Muscle layer of duodenum (tissue), 2 donors: ENCODE results near the gene ZNF683.
"Not testable (repeated sequence)": the region's sequence is repeated elsewhere in the genome, so short reads cannot be mapped to it uniquely, and the experiment has no call there.

Source experiments
- H3K27ac ChIP-seq: one replicate; pipeline ENCODE4 v1.7.0; 2013; ENCODE audit warnings: mild to moderate bottlenecking, low read length
- H3K27me3 ChIP-seq: one replicate; pipeline ENCODE4 v1.7.0; 2013; ENCODE audit warnings: low read depth, mild to moderate bottlenecking, control low read depth, low read length
- H3K36me3 ChIP-seq, 2 donors: one replicate each; pipeline ENCODE4 v1.7.0; 2013; ENCODE audit warnings: low read length in 2 of 2, control low read depth in 1 of 2, mild to moderate bottlenecking in 1 of 2; ENCODE audit not compliant: insufficient read depth in 2 of 2, control insufficient read depth in 1 of 2
- H3K4me1 ChIP-seq, 2 donors: one replicate each; pipeline ENCODE4 v1.7.0; 2013; ENCODE audit warnings: low read length in 2 of 2, mild to moderate bottlenecking in 2 of 2, control low read depth in 1 of 2, moderate library complexity in 1 of 2; ENCODE audit not compliant: insufficient read depth in 2 of 2, control insufficient read depth in 1 of 2
- H3K4me3 ChIP-seq, 2 donors: one replicate each; pipeline ENCODE4 v1.7.0; 2013; ENCODE audit warnings: low read length in 2 of 2, low read depth in 1 of 2, mild to moderate bottlenecking in 1 of 2
- H3K9me3 ChIP-seq, 2 donors: one replicate each; pipeline ENCODE4 v1.7.0; 2013; ENCODE audit warnings: low read length in 2 of 2, control low read depth in 1 of 2, mild to moderate bottlenecking in 1 of 2; ENCODE audit not compliant: control insufficient read depth in 1 of 2
- donor health status: healthy.

ZNF683 gene

GRCh38 chr1:26345718-26346117, 26.8 kb downstream of the ZNF683 start:
- Histone ChIP-seq H3K27me3 (no peaks in the 10 kb centered on the region), H3K36me3 (no peaks in the 10 kb centered on the region), H3K4me3 (no peak overlapping the region), H3K27ac (no peak overlapping the region), H3K4me1 (no peaks in the 10 kb centered on the region), H3K9me3 (no peaks in the 10 kb centered on the region)

DNA sequence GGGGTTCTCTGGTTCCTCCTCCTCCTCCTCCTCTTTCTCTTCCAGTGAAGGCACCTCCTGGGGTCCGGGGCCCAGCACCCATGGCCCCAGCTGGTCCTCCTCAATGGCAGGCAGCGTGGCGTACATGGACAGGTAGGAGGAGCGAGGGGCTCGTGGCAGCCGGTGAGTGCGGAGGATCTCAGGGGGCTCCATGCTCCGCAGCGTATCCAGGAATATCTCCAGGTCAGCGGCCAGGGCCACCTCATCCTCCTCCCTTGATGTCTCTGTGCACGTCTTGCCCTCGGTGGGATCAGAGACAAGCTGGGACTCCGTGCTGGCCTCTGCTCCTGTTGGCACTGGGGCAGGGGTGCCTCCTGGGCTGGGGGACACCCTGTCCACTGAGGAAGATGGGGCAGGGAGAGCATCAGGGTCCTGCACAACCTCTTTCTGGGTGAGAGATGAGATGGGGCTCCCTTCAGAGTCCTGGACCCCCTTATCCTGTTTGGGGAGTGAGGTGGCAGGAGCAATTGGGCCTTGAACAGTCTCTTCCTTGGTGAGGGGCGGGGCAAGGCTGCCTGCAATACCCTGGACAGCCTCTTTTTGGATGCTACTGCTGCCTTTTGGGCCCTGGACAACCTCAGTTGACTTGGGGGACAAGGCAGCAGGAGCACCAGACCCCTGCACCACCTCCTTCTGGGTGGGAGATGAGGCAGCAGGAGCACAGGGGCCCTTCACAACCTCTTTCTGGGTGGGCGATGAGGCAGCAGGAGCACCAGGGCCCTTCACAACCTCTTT, 28.2 kb downstream of the ZNF683 start:
- no peaks in the 10 kb centered on the region for H3K4me1 ChIP-seq
- H3K27ac ChIP-seq: no peak overlapping the region
- H3K9me3 ChIP-seq: no peaks in the 10 kb centered on the region
- no peaks in the 10 kb centered on the region for H3K27me3 ChIP-seq
- no peak overlapping the region for H3K4me3 ChIP-seq
- H3K36me3 ChIP-seq: no peaks in the 10 kb centered on the region

GRCh38 chr1:26340047-26340481, 32.5 kb downstream of the ZNF683 start:
- Histone ChIP-seq H3K4me3 (no peak overlapping the region), H3K36me3 (no peaks in the 10 kb centered on the region), H3K9me3 (no peaks in the 10 kb centered on the region), H3K27me3 (no peaks in the 10 kb centered on the region), H3K27ac (no peak overlapping the region), H3K4me1 (peaks cover 0 to 17% of the 10 kb centered on the region in 2 donors)

DNA sequence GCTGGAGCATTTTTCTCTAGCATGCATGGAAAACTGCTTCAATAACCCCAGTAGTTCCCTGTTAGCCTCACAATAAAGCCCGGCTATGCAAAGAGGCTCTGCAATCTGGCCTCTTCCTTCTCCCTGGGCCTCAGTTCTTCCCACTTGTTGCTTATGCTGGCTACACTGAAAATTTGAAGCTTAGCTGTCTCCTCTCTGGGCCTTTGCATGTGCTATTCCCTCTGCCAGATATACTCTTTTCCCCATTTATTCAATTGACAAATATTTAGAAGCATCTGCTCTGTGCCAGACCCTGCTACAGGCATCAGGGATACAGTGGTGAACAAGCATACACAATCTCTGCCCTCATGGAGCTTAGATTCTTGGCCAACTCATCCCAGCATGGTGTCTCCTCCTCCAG, 33.9 kb downstream of the ZNF683 start:
- H3K36me3 ChIP-seq: no peaks in the 10 kb centered on the region
- no peaks in the 10 kb centered on the region for H3K9me3 ChIP-seq
- H3K27me3 ChIP-seq: peaks cover 4% of the 10 kb centered on the region
- H3K4me3 ChIP-seq: no peak overlapping the region
- no peak overlapping the region for H3K27ac ChIP-seq
- peaks cover 0 to 17% of the 10 kb centered on the region in 2 donors for H3K4me1 ChIP-seq

- Histone ChIP-seq H3K4me1 (peaks cover 0 to 17% of the 10 kb centered on the region in 2 donors), H3K27me3 (peaks cover 4% of the 10 kb centered on the region), H3K36me3 (no peaks in the 10 kb centered on the region), H3K27ac (no peak overlapping the region), H3K9me3 (no peaks in the 10 kb centered on the region), H3K4me3 (no peak overlapping the region)
Observed at GRCh38 chr1:26337625-26338024, 34.9 kb downstream of the ZNF683 start.

GRCh38 chr1:26337206-26337535, 35.4 kb downstream of the ZNF683 start:
- Histone ChIP-seq H3K4me3 (no peak overlapping the region), H3K36me3 (no peaks in the 10 kb centered on the region), H3K27me3 (peaks cover 4% of the 10 kb centered on the region), H3K4me1 (peaks cover 0 to 17% of the 10 kb centered on the region in 2 donors), H3K27ac (no peak overlapping the region), H3K9me3 (no peaks in the 10 kb centered on the region)

- Histone ChIP-seq H3K4me3 (peak overlapping the region; percentile 49 to 73), H3K27ac (no peak overlapping the region), H3K4me1 (peaks cover 0 to 17% of the 10 kb centered on the region in 2 donors), H3K9me3 (no peaks in the 10 kb centered on the region), H3K27me3 (peaks cover 4% of the 10 kb centered on the region), H3K36me3 (no peaks in the 10 kb centered on the region)
Observed at GRCh38 chr1:26336477-26337205, 35.9 kb downstream of the ZNF683 start.

DNA sequence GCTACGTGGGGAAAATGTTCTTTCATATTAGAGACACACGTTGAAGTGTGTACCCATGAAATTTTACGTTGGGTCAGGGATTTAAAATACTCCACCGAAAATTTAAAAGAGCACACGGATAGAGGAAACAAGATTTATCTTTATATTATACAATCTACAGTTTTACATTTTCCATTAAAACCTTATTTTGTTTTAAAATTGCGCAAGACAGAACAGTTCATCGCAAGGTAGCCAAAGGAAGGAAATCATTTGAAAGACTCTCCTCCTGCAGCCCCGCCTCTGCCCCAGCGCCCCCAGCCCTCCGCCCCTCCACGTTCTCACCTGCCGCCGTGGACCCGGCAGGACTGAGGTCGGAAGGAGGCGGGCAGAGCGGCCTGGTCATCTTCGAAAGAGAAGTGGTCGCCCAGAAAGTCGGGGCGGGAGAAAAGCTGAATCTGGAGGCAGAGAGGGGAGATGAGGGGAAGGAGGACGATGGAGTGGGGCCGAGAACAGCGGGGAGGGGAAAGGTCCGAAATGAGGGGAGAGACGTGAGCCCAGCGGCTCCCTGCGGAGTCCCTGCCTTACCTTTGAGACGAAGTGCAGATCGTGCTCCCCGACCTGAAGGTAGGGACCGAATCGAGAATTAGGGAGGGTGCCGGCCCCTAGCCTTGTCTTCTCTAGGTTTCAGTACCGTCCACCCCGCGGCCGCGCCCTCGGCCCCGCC, 36.6 kb downstream of the ZNF683 start:
- Histone ChIP-seq H3K36me3 (no peaks in the 10 kb centered on the region), H3K27me3 (peaks cover 7% of the 10 kb centered on the region), H3K4me3 (peak overlapping the region; percentile 49 to 73), H3K27ac (no peak overlapping the region), H3K4me1 (peaks cover 0 to 17% of the 10 kb centered on the region in 2 donors), H3K9me3 (no peaks in the 10 kb centered on the region)

GRCh38 chr1:26333312-26333711, 39.2 kb downstream of the ZNF683 start:
- H3K4me1 ChIP-seq: peaks cover 0 to 17% of the 10 kb centered on the region in 2 donors
- not testable (repeated sequence) for H3K36me3 ChIP-seq, H3K27ac ChIP-seq, H3K27me3 ChIP-seq, H3K4me3 ChIP-seq, H3K9me3 ChIP-seq

GRCh38 chr1:26330276-26330675, 42.3 kb downstream of the ZNF683 start:
- peaks cover 0 to under 1% of the 10 kb centered on the region in 2 donors for H3K4me1 ChIP-seq
- H3K27ac ChIP-seq: no peak overlapping the region
- H3K36me3 ChIP-seq: no peaks in the 10 kb centered on the region
- peaks cover 7% of the 10 kb centered on the region for H3K27me3 ChIP-seq
- no peak overlapping the region for H3K4me3 ChIP-seq
- no peaks in the 10 kb centered on the region for H3K9me3 ChIP-seq

- not testable (repeated sequence) for H3K4me3 ChIP-seq, H3K4me1 ChIP-seq
Observed at GRCh38 chr1:26329380-26329779, 43.2 kb downstream of the ZNF683 start.

More at GRCh38 chr1:26329380-26329779, 43.2 kb downstream of the ZNF683 start:
- not testable (repeated sequence) for H3K36me3 ChIP-seq, H3K27me3 ChIP-seq, H3K9me3 ChIP-seq, H3K27ac ChIP-seq
